CD4-positive, alpha-beta T cell treated with Interleukin-15 for 4 hours (primary cell): ENCODE data around the gene MAN2B1.
A peak's percentile ranks its signal among the peaks of the same experiment; 100 is the strongest.
"Not testable (repeated sequence)": the region's sequence is repeated elsewhere in the genome, so short reads cannot be mapped to it uniquely, and the experiment has no call there.

Experiments used
- DNase-seq: peaks from one replicate; pipeline ENCODE4 v3.0.0-alpha.2; 2020; ENCODE audit warnings: low spot score

The MAN2B1 gene

GRCh38 chr19:12689012-12689411 lies 22.5 kb upstream of the MAN2B1 start:
- DNase-seq = no peak

- no peak for DNase-seq
These were observed 21.1 kb upstream of the MAN2B1 start, which contains the start of gene GNG14 for GRCh38 chr19:12687496-12688196. Gene GNG14 (plus strand): TSS chr19:12687998. CDS start chr19:12688049, 51 bp downstream.

- DNase-seq = no peak
These were observed 19.3 kb upstream of the MAN2B1 start for GRCh38 chr19:12685831-12686230.

GRCh38 chr19:12681074-12681987 lies 14.8 kb upstream of the MAN2B1 start, which contains the start of gene DHPS:
Gene DHPS (minus strand): TSS chr19:12681880. CDS start chr19:12681766, 114 bp downstream.
- peak; percentile 95 for DNase-seq

GRCh38 chr19:12680034-12680433 lies 13.5 kb upstream of the MAN2B1 start:
- DNase-seq = no peak

GRCh38 chr19:12678039-12678438 lies 11.5 kb upstream of the MAN2B1 start:
- not testable (repeated sequence) for DNase-seq

GRCh38 chr19:12676928-12677327 lies 10.4 kb upstream of the MAN2B1 start:
- DNase-seq = no peak

- DNase-seq = peak; percentile 85
These were observed 9.8 kb upstream of the MAN2B1 start for GRCh38 chr19:12676384-12676792.

GRCh38 chr19:12675940-12676339 lies 9.4 kb upstream of the MAN2B1 start:
- DNase-seq = no peak

- no peak for DNase-seq
These were observed 8.9 kb upstream of the MAN2B1 start for GRCh38 chr19:12675399-12675798.

- DNase-seq = no peak
These were observed 6.2 kb upstream of the MAN2B1 start for GRCh38 chr19:12672744-12673143.

- DNase-seq = no peak
These were observed 3.8 kb upstream of the MAN2B1 start for GRCh38 chr19:12670159-12670928.

- DNase-seq = peak; percentile 72
These were observed 3.0 kb upstream of the MAN2B1 start for GRCh38 chr19:12669270-12670158.

- DNase-seq = peak; percentile 58
These were observed 2.4 kb upstream of the MAN2B1 start for GRCh38 chr19:12668932-12669269.

- no peak for DNase-seq
These were observed 1.8 kb upstream of the MAN2B1 start for GRCh38 chr19:12668346-12668745.

- DNase-seq = no peak
These were observed 1.3 kb upstream of the MAN2B1 start for GRCh38 chr19:12667731-12668302.

GRCh38 chr19:12665671-12666264 lies 774 bp downstream of the MAN2B1 start:
- DNase-seq = no peak

- peak; percentile 59 for DNase-seq
These were observed 1.3 kb downstream of the MAN2B1 start for GRCh38 chr19:12665281-12665573.

GRCh38 chr19:12664406-12665280 lies 1.9 kb downstream of the MAN2B1 start:
- no peak for DNase-seq

- DNase-seq = no peak
These were observed 5.6 kb downstream of the MAN2B1 start for GRCh38 chr19:12660980-12661379.
